Peyer's patch (tissue), 4 donors: ENCODE data around the gene CITED4.

Source experiments
- CTCF ChIP-seq, 6 experiments: fragments of 450-650 bp in 4 of 6; fragments of 200-600 bp in 2 of 6; sonication (generic) in 1 of 6; IDR thresholded peaks; one replicate each; pipeline ENCODE4 v1.5.1; 2017 to 2019; ENCODE audit warnings: antibody characterized with exemption in 6 of 6, mild to moderate bottlenecking in 3 of 6, moderate library complexity in 1 of 6
- POLR2A ChIP-seq, 2 donors: fragments of 450-650 bp; IDR thresholded peaks; one replicate each; pipeline ENCODE4 v1.5.1; 2017; ENCODE audit warnings: antibody characterized with exemption in 2 of 2, mild to moderate bottlenecking in 2 of 2, moderate library complexity in 2 of 2

GRCh38 chr1:40837601-40838000 lies 24.6 kb downstream of the CITED4 start:
- TF ChIP-seq CTCF (IDR thresholded peaks at IDR 0.05) (no peak), POLR2A (IDR thresholded peaks at IDR 0.05) (no peak)
